CD4-positive, alpha-beta T cell (primary cell): ENCODE data around the gene KIF20A. TPM values are rescaled to one million over a fixed set of nuclear protein-coding genes. Genes with fewer than 3 reads are reported as not detected.

Experiments used
- ATAC-seq: fragments of 200-7000 bp; cut with Tn5 transposase; one replicate; pipeline ENCODE4 v1.10.0; 2022; ENCODE audit warnings: mild to moderate bottlenecking; ENCODE audit not compliant: poor library complexity
- CTCF ChIA-PET: fragments of 350-600 bp; sonication (Branson Sonifier 250); formaldehyde crosslinking; loops from one replicate; lab custom pipeline; 2021; ENCODE audit warnings: antibody characterized with exemption, inconsistent platforms; lab: Charles Lee
- POLR2A ChIA-PET: fragments of 350-600 bp; sonication (Branson Sonifier 250); formaldehyde crosslinking; loops from one replicate; lab custom pipeline; 2021; ENCODE audit warnings: antibody characterized with exemption, inconsistent platforms; lab: Charles Lee
- DNase-seq, 14 experiments: peaks; one replicate each; pipeline ENCODE4 v3.0.0-alpha.2; 2013 to 2020; ENCODE audit warnings: mixed read lengths in 2 of 14
- H3K27ac ChIP-seq, 2 donors: one replicate each; pipeline versions ENCODE4 v1.5.1 to v1.7.0; 2013; ENCODE audit warnings: low read length in 2 of 2, low read depth in 1 of 2, mild to moderate bottlenecking in 1 of 2
- H3K27me3 ChIP-seq, 2 experiments: 1 replicate in 1 of 2; 2 replicates in 1 of 2; pipeline versions ENCODE4 v1.6.1 to v1.7.0; 2013; ENCODE audit warnings: low read length in 2 of 2, control low read depth in 1 of 2, mild to moderate bottlenecking in 1 of 2, moderate library complexity in 1 of 2; ENCODE audit not compliant: insufficient read depth in 2 of 2, control insufficient read depth in 1 of 2
- H3K36me3 ChIP-seq: one replicate; pipeline ENCODE4 v1.6.1; 2013; ENCODE audit warnings: low read length, control low read depth; ENCODE audit not compliant: insufficient read depth
- H3K4me1 ChIP-seq: one replicate; pipeline ENCODE4 v1.6.1; 2013; ENCODE audit warnings: low read length, control low read depth; ENCODE audit not compliant: insufficient read depth
- H3K4me3 ChIP-seq: one replicate; pipeline ENCODE4 v1.5.1; 2013; ENCODE audit warnings: mild to moderate bottlenecking, low read length, moderate library complexity
- H3K9me3 ChIP-seq, 2 experiments: 1 replicate in 1 of 2; 2 replicates in 1 of 2; pipeline versions ENCODE4 v1.6.1 to v1.7.0; 2013; ENCODE audit warnings: low read length in 2 of 2, mild to moderate bottlenecking in 2 of 2, control low read depth in 1 of 2, moderate library complexity in 1 of 2; ENCODE audit not compliant: control insufficient read depth in 1 of 2, insufficient read depth in 1 of 2
- H3K27ac Mint-ChIP-seq: one replicate; pipeline ENCODE4 v1.8.0; 2020; ENCODE audit warnings: mixed read lengths
- H3K27me3 Mint-ChIP-seq: one replicate; pipeline ENCODE4 v1.8.0; 2021; ENCODE audit warnings: mixed read lengths
- H3K36me3 Mint-ChIP-seq: one replicate; pipeline ENCODE4 v1.8.0; 2021; ENCODE audit warnings: low read depth, mixed read lengths
- H3K4me1 Mint-ChIP-seq: one replicate; pipeline ENCODE4 v1.8.0; 2021; ENCODE audit warnings: low read depth, mixed read lengths
- H3K4me3 Mint-ChIP-seq: one replicate; pipeline ENCODE4 v1.8.0; 2020; ENCODE audit warnings: mild to moderate bottlenecking, mixed read lengths
- H3K9me3 Mint-ChIP-seq: one replicate; pipeline ENCODE4 v1.8.0; 2020; ENCODE audit warnings: mixed read lengths
- CTCF ChIP-seq: fragments of 200-600 bp; IDR thresholded peaks from one replicate; pipeline ENCODE4 v1.8.0; 2022; ENCODE audit warnings: antibody characterized with exemption, mild to moderate bottlenecking
- intact Hi-C, 2 experiments: fragments of 100-400 bp; cut with DNase I in 1 of 2; cut with micrococcal nuclease in 1 of 2; formaldehyde crosslinking; loops; one replicate each; pipeline versions ENCODE4 v1.15.1 to v1.9.0; 2023 to 2025; cut with DNase I, micrococcal nuclease
- total RNA-seq, 174 experiments: library from RNA in 2 of 174; stranded (reverse) in 2 of 174; gene quantifications; one replicate each; pipeline ENCODE4 v1.2.3 and lab custom pipeline; 2021 to 2026

The KIF20A gene
- total RNA-seq, 2 experiments from 2014 or later, result not detected

- Mint-ChIP-seq H3K27ac (no peak overlapping the region), H3K4me3 (no peak overlapping the region), H3K4me1 (no peaks in the 10 kb centered on the region), H3K36me3 (peaks cover 64% of the 10 kb centered on the region), H3K27me3 (no peaks in the 10 kb centered on the region), H3K9me3 (no peaks in the 10 kb centered on the region)
- TF ChIP-seq CTCF, result no peak
- Histone ChIP-seq H3K27me3 (no peaks in the 10 kb centered on the region), H3K36me3 (peaks cover 58% of the 10 kb centered on the region), H3K4me3 (no peak overlapping the region), H3K4me1 (no peaks in the 10 kb centered on the region), H3K9me3 (no peaks in the 10 kb centered on the region), H3K27ac (no peak overlapping the region)
- POLR2A ChIA-PET, result interaction anchor here (0.9 kb wide), 1 partner anchor 12 kb away, joined by 3 read pairs; no protein-coding TSS in a partner anchor
- CTCF ChIA-PET, result no interaction called here
- DNase-seq, result no peak
- ATAC-seq, result no peak
- intact Hi-C loops, result no loop called here
Measured at GRCh38 chr5:138157626-138158025, 21.3 kb upstream of the KIF20A start.

GRCh38 chr5:138159666-138160065, 19.2 kb upstream of the KIF20A start:
- DNase-seq (no peak), ATAC-seq (no peak)
- Mint-ChIP-seq H3K4me3 (no peak overlapping the region), H3K27me3 (no peaks in the 10 kb centered on the region), H3K36me3 (peaks cover 84% of the 10 kb centered on the region), H3K9me3 (no peaks in the 10 kb centered on the region), H3K27ac (no peak overlapping the region), H3K4me1 (no peaks in the 10 kb centered on the region)
- ChIA-PET CTCF (no interaction called here), POLR2A (no interaction called here)
- Histone ChIP-seq H3K9me3 (no peaks in the 10 kb centered on the region), H3K4me1 (no peaks in the 10 kb centered on the region), H3K36me3 (peaks cover 79% of the 10 kb centered on the region), H3K4me3 (no peak overlapping the region), H3K27me3 (no peaks in the 10 kb centered on the region), H3K27ac (no peak overlapping the region)
- intact Hi-C loops, result no loop called here
- no peak for TF ChIP-seq CTCF

- H3K27me3 ChIP-seq, result no peaks in the 10 kb centered on the region
- H3K4me3 ChIP-seq, result no peak overlapping the region
- H3K4me1 Mint-ChIP-seq, result no peaks in the 10 kb centered on the region
- ATAC-seq (no peak), DNase-seq (no peak)
- H3K4me3 Mint-ChIP-seq, result no peak overlapping the region
- no peaks in the 10 kb centered on the region for H3K9me3 Mint-ChIP-seq
- H3K36me3 ChIP-seq, result peaks cover 89% of the 10 kb centered on the region
- H3K9me3 ChIP-seq, result no peaks in the 10 kb centered on the region
- no peak overlapping the region for H3K27ac Mint-ChIP-seq
- H3K27me3 Mint-ChIP-seq, result no peaks in the 10 kb centered on the region
- H3K27ac ChIP-seq, result no peak overlapping the region
- ChIA-PET POLR2A (no interaction called here), CTCF (no interaction called here)
- TF ChIP-seq CTCF, result no peak
- H3K36me3 Mint-ChIP-seq, result peaks cover 94% of the 10 kb centered on the region
- no peaks in the 10 kb centered on the region for H3K4me1 ChIP-seq
- intact Hi-C loops, result no loop called here
Measured at GRCh38 chr5:138160706-138161105, 18.2 kb upstream of the KIF20A start.
